Measurements from ENCODE around the gene STPG3.

Gene STPG3

GRCh38 chr9:137278061-137278701, 27.1 kb downstream of the STPG3 start:
- FAIRE-seq (no peak), DNase-seq (ENCODE audit: low spot score) (no peak)

GRCh38 chr9:137278721-137279711, 27.9 kb downstream of the STPG3 start:
- DNase-seq (ENCODE audit: low spot score) = no peak
- FAIRE-seq = no peak

- DNase-seq (ENCODE audit: low spot score) (no peak), FAIRE-seq (no peak)
Measured at GRCh38 chr9:137279741-137280473, 28.8 kb downstream of the STPG3 start.

DNA sequence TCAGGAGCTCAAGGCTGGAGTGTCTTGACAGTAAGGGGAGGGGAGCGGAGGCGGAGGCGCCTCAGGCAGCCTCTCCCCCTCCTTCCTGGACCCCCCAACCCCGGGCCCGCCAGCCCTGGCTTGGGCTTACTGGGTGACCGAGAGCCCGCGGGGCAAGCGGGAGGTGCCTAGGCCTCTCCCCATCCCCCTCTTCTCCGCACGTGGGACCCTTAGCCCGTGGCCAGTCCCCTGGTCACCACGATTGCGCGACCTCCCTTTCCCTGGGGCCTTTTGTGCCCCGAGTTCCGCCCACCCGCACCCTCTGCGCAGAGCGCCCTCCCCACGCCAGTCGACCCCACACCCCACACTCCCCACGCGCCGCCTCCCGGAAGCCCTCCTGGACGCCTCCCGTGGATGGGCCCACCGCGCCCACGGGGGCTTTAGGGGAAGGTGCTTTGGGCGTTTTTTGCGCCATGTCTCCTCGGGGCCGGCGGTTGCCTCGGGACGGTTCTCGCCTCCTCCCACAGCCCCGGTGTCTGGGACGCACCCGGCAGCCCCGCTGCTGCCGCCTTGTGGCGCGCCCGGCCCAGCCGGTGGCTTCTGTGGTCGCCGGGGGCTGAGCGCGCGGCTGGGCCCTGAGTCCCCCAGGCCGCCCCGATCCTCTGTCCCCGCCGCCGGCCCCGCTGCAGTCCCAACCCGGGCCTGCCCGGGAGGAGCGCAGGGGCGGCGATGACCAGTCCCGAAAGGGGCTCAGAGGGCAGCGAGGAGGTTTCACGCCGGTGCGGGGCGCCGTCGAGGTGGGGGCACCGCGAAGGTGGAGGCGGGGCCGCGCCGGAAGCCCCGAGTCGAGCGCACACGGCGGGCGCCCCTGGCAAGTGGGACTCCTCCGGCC, 29.6 kb downstream of the STPG3 start:
- DNase-seq (ENCODE audit: low spot score) = no peak
- no peak for FAIRE-seq

DNA sequence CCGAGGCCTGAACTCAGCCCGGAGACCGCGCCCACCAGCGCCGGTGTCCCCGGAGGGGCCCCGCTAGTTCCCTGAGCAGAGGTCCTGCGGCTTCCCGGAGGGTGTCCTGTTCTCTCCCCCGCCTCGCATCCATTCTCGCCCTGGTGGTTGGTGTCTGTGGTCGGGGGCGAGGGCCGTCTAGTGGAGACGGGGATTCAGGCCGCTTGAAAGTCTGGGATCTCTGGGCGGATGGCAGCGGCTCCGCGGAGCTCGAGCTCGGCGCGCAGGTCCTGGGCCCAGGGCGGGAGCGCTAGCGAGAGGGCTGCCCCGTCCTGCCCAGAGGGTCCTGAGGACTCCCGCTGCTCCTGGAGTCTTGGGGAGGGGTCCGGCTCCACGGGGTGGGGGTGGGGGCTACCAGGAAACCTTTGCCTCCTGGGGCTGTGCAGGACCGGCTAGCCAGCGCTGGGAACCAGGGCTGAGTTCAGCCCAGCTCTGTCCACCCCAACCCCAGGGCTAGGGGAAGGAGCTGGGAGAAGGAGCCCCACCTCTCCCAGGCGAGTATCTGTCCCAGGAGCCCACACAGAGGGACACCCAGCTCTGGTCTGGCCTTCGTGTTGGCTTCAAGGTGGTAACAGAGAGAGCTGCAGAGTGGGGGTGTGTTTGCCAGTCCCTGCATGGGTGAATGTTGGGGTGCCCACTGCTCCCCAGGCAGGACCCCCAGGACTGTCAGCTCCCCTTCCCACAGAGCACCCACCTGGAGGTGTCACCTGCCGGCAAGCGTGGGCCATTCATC, 30.4 kb downstream of the STPG3 start:
- no peak for FAIRE-seq

GRCh38 chr9:137286975-137287383, 35.9 kb downstream of the STPG3 start:
- DNase-seq (ENCODE audit: low spot score) = peak; percentile 36
- FAIRE-seq = no peak

More for the DNA sequence above, 30.4 kb downstream of the STPG3 start:
- no peak for DNase-seq (ENCODE audit: low spot score)

- DNase-seq (ENCODE audit: low spot score) = no peak
- no peak for FAIRE-seq
Measured at GRCh38 chr9:137293094-137293481, 42.0 kb downstream of the STPG3 start.

GRCh38 chr9:137293482-137294090, 42.5 kb downstream of the STPG3 start:
- DNase-seq (ENCODE audit: low spot score) (no peak), FAIRE-seq (no peak)

DNA sequence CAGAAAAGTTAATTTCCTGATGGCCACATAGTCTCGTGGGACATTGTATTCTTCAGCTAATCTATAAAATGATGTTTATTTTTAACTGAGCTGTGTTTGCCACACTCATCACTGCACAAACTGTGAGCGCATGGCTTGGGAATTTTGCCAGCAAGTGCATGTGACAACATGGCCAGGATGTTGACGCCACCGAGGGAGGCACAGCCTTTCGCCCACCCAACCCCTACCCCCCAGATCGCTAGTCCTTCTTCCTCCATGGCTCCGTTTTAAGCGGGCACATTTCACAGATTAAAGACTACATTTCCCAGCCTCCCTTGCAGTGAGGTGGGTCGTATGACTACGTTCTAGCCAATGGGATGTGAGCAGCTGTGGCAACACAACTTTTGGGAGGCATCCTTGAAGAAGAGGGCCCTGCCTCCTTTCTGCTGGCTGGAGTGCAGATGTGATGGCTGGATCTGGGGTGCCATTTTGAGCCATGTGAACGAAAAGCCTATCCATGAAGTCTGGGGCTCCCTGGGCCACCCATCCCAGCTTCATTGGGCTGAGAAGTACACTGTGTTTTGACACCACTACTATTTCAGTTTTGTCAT, 43.1 kb downstream of the STPG3 start:
- FAIRE-seq (no peak), DNase-seq (ENCODE audit: low spot score) (peak; percentile 41)

- FAIRE-seq (no peak), DNase-seq (ENCODE audit: low spot score) (no peak)
Measured at GRCh38 chr9:137294681-137295237, 43.7 kb downstream of the STPG3 start.

- no peak for FAIRE-seq
- no peak for DNase-seq (ENCODE audit: low spot score)
Measured at GRCh38 chr9:137295238-137295811, 44.2 kb downstream of the STPG3 start.

- DNase-seq (ENCODE audit: low spot score) (no peak), FAIRE-seq (no peak)
Measured at GRCh38 chr9:137295849-137296669, 45.0 kb downstream of the STPG3 start.

DNA sequence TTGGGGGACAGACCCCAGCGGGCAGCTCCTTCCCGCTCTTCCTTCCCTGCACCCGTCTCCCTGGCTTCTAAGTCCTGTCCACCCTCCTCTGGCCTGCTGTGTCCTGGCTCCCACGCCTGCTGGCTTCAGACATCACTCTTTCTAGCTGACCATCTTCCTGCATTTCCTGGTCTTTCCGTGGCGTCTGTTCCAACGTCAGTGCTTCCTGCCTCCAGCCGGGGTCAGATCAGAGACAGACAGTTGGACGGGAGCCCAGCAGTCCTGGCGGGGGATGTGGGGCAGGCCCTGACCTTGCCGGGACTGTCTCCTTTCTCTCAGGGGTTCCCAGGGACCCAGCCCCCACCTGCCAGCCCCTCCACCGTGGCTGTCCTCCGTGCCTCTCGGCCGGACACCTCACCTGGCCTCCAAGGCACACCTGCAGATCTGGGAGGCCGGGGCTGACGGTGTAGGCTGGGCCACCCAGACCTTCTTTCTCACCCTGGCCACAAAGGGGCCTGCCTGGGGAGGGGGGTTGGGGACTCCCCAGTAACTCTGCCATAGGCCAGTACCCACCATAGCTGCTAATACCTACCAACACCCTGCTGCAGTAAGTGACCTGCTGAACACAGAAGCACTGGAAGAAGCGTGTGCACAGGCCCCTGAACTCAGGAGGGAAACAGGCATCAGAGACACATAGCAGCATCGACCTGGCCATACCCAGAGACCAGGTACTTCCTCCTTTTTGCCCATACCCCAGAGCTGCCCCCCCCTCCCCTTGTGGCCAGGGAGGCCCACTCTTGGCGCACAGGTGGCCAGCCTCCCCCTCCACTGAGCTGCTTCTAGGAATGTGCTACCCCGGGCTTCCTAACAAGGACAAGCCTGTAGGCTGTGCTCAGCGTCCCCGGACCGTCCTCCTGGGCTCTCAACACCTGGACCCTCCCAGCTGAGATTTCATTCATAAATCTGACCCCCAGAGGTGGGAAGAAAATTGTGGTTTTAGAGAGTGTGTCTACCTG, 45.9 kb downstream of the STPG3 start:
- DNase-seq (ENCODE audit: low spot score) = no peak
- no peak for FAIRE-seq

GRCh38 chr9:137297966-137298365, 46.9 kb downstream of the STPG3 start:
- no peak for FAIRE-seq
- no peak for DNase-seq (ENCODE audit: low spot score)

- DNase-seq (ENCODE audit: low spot score) (no peak), FAIRE-seq (no peak)
Measured at GRCh38 chr9:137298401-137299202, 47.5 kb downstream of the STPG3 start.

DNA sequence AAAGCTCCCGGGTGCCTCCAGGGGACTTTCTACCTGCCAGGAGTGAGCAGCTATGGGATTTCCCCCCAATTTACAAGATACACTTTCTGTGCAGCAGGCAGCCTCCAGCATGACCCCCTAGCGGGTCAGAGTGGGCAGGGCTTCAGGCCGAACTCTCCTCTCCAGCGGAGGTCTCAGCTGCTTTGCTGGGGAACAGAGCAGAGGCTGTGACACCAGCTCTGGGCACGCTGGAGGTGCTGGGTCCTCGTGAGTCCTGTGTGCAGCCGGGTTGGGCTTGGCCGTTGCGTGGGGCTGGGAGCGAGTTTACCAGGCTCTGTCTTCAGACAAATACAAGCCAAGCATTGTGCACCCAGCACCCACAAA, 48.1 kb downstream of the STPG3 start:
- DNase-seq (ENCODE audit: low spot score) = no peak
- FAIRE-seq = no peak

Measured in RCC 7860 (cell line).